HEK293 (cell line): ENCODE results near the gene PROX2.

Experiments
- CTCF ChIA-PET: fragments of 350-600 bp; formaldehyde crosslinking; extraction: SDS; loops from one replicate; lab custom pipeline; 2021; ENCODE audit warnings: antibody characterized with exemption; lab: Yijun Ruan, JAX
- POLR2A ChIA-PET: fragments of 300-600 bp; formaldehyde crosslinking; extraction: SDS; loops from one replicate; lab custom pipeline; 2020; ENCODE audit warnings: antibody characterized with exemption, inconsistent platforms; lab: Yijun Ruan, JAX
- H3K27ac ChIP-seq: fragments of 200-500 bp; sonication (Bioruptor generic); 2 replicates; pipeline ENCODE4 v1.5.1; 2014; ENCODE audit warnings: low read depth, low read length, control low read depth, inconsistent platforms; ENCODE audit errors: extremely low read depth
- H3K36me3 ChIP-seq, 2 experiments: fragments of 200-500 bp in 1 of 2; sonication (Bioruptor generic) in 1 of 2; 1 replicate in 1 of 2; 2 replicates in 1 of 2; pipeline ENCODE4 v1.5.1; 2014 to 2017; ENCODE audit warnings: inconsistent platforms in 2 of 2, low read length in 2 of 2; ENCODE audit not compliant: control insufficient read depth in 2 of 2, insufficient read depth in 1 of 2
- H3K4me1 ChIP-seq: fragments of 200-500 bp; sonication (Bioruptor generic); 2 replicates; pipeline ENCODE4 v1.5.1; 2014; ENCODE audit warnings: mild to moderate bottlenecking, low read length, inconsistent platforms; ENCODE audit not compliant: control insufficient read depth, insufficient read depth
- H3K4me3 ChIP-seq: 2 replicates; pipeline ENCODE4 v1.5.1; 2011; ENCODE audit warnings: low read depth, mild to moderate bottlenecking, control low read depth, low read length, moderate library complexity
- H3K9me3 ChIP-seq: fragments of 200-500 bp; sonication (Bioruptor generic); 2 replicates; pipeline ENCODE4 v1.5.1; 2014; ENCODE audit warnings: low read depth, low read length, inconsistent platforms; ENCODE audit not compliant: control insufficient read depth, insufficient read depth
- KLF7 ChIP-seq: fragments of 450-650 bp; formaldehyde crosslinking; IDR thresholded peaks from 2 replicates; pipeline ENCODE4 v1.5.1; 2016; ENCODE audit warnings: missing biosample characterization, missing genetic modification characterization, borderline replicate concordance
- TCF7L2 ChIP-seq: IDR thresholded peaks from 2 replicates; pipeline ENCODE4 v1.6.1; 2011; ENCODE audit warnings: low read depth, mild to moderate bottlenecking, inconsistent platforms, low read length, moderate library complexity, borderline replicate concordance
- ZBTB20 ChIP-seq: fragments of 450-650 bp; formaldehyde crosslinking; IDR thresholded peaks from 2 replicates; pipeline ENCODE4 v1.5.1; 2016; ENCODE audit warnings: missing biosample characterization, missing genetic modification characterization
- ZFHX2 ChIP-seq: fragments of 450-650 bp; formaldehyde crosslinking; conservative IDR thresholded peaks from 2 replicates; pipeline ENCODE4 v1.5.1; 2016; ENCODE audit warnings: missing biosample characterization, missing genetic modification characterization
- ZNF133 ChIP-seq: fragments of 450-650 bp; formaldehyde crosslinking; IDR thresholded peaks from 2 replicates; pipeline ENCODE4 v1.5.1; 2016; ENCODE audit warnings: missing biosample characterization, missing genetic modification characterization
- ZNF157 ChIP-seq: fragments of 450-650 bp; formaldehyde crosslinking; IDR thresholded peaks from 2 replicates; pipeline ENCODE4 v1.5.1; 2016; ENCODE audit warnings: missing biosample characterization, missing genetic modification characterization
- ZNF211 ChIP-seq: fragments of 450-650 bp; formaldehyde crosslinking; IDR thresholded peaks from 2 replicates; pipeline ENCODE4 v1.5.1; 2016; ENCODE audit warnings: low read depth, missing biosample characterization, missing genetic modification characterization
- ZNF324 ChIP-seq: fragments of 450-650 bp; formaldehyde crosslinking; IDR thresholded peaks from 2 replicates; pipeline ENCODE4 v1.5.1; 2016; ENCODE audit warnings: missing biosample characterization, missing genetic modification characterization
- ZNF335 ChIP-seq: fragments of 450-650 bp; formaldehyde crosslinking; conservative IDR thresholded peaks from 2 replicates; pipeline ENCODE4 v1.5.1; 2016; ENCODE audit warnings: missing biosample characterization, missing genetic modification characterization
- ZNF394 ChIP-seq: fragments of 450-650 bp; formaldehyde crosslinking; IDR thresholded peaks from 2 replicates; pipeline ENCODE4 v1.5.1; 2016; ENCODE audit warnings: missing biosample characterization, missing genetic modification characterization, mild to moderate bottlenecking, moderate library complexity, borderline replicate concordance
- ZNF416 ChIP-seq: fragments of 450-650 bp; formaldehyde crosslinking; IDR thresholded peaks from 2 replicates; pipeline ENCODE4 v1.5.1; 2016; ENCODE audit warnings: missing biosample characterization, missing genetic modification characterization
- ZNF423 ChIP-seq: fragments of 450-650 bp; formaldehyde crosslinking; IDR thresholded peaks from 2 replicates; pipeline ENCODE4 v1.5.1; 2016; ENCODE audit warnings: missing biosample characterization, missing genetic modification characterization
- ZNF558 ChIP-seq: fragments of 450-650 bp; formaldehyde crosslinking; IDR thresholded peaks from 2 replicates; pipeline ENCODE4 v1.5.1; 2016; ENCODE audit warnings: missing biosample characterization, missing genetic modification characterization
- ZNF561 ChIP-seq: fragments of 450-650 bp; IDR thresholded peaks from 2 replicates; pipeline ENCODE4 v1.5.1; 2018; ENCODE audit warnings: missing biosample characterization, missing genetic modification characterization, borderline replicate concordance
- ZNF600 ChIP-seq: fragments of 450-650 bp; formaldehyde crosslinking; IDR thresholded peaks from 2 replicates; pipeline ENCODE4 v1.5.1; 2016; ENCODE audit warnings: missing biosample characterization, missing genetic modification characterization
- ZNF654 ChIP-seq: fragments of 450-650 bp; formaldehyde crosslinking; IDR thresholded peaks from 2 replicates; pipeline ENCODE4 v1.5.1; 2016; ENCODE audit warnings: low read depth, missing biosample characterization, missing genetic modification characterization
- ZNF677 ChIP-seq: fragments of 450-650 bp; IDR thresholded peaks from 2 replicates; pipeline ENCODE4 v1.5.0; 2018; ENCODE audit warnings: missing biosample characterization, mild to moderate bottlenecking, missing genetic modification characterization, moderate library complexity
- ZNF792 ChIP-seq: fragments of 450-650 bp; formaldehyde crosslinking; IDR thresholded peaks from 2 replicates; pipeline ENCODE4 v1.5.1; 2016; ENCODE audit warnings: missing biosample characterization, missing genetic modification characterization
- TF ChIP-seq, protein P1 (sequence below): fragments of 450-650 bp; formaldehyde crosslinking; IDR thresholded peaks from 2 replicates; pipeline ENCODE4 v1.5.1; 2016; ENCODE audit warnings: missing biosample characterization, missing genetic modification characterization
- TF ChIP-seq, protein P2 (sequence below): fragments of 450-650 bp; formaldehyde crosslinking; IDR thresholded peaks from 2 replicates; pipeline ENCODE4 v1.5.1; 2016; ENCODE audit warnings: missing biosample characterization, missing genetic modification characterization
- TF ChIP-seq, protein P3 (sequence below): fragments of 450-650 bp; formaldehyde crosslinking; IDR thresholded peaks from 2 replicates; pipeline ENCODE4 v1.5.1; 2016; ENCODE audit warnings: missing biosample characterization, missing genetic modification characterization

PROX2 gene

DNA sequence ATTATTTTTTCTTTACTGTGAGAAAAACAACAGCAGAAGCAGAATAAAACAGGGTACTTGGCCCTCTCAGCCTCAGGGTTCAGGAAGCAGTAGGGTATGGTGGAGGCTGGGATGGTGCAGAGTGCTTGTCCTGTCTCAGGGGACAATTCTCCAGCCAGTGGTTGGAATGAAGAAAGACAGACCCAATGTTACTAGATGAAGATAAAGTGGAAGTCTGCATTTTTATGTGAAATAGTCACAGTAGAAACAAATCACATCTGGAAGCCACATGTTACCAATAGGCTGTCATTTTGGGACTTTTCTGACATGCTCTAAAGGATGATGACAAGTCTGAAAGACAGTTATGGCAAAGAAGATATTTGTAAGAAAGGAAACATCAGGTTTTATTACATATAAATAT, 32.3 kb downstream of the PROX2 start:
- H3K4me1 ChIP-seq, result no peaks in the 10 kb centered on the region
- no peak overlapping the region for H3K4me3 ChIP-seq
- CTCF ChIA-PET, result interaction anchor here (1.2 kb wide), 1 partner anchor 62 kb away, joined by 3 read pairs; no protein-coding TSS in a partner anchor
- no peak overlapping the region for H3K27ac ChIP-seq
- POLR2A ChIA-PET, result no interaction called here
- H3K36me3 ChIP-seq, result peaks cover 0 to 19% of the 10 kb centered on the region in 2 experiments
- H3K9me3 ChIP-seq, result no peaks in the 10 kb centered on the region
- TF ChIP-seq ZNF324 (tag by site-specific recombination) (no peak), KLF7 (tag by site-specific recombination) (no peak), ZNF394 (tag by site-specific recombination) (no peak)

DNA sequence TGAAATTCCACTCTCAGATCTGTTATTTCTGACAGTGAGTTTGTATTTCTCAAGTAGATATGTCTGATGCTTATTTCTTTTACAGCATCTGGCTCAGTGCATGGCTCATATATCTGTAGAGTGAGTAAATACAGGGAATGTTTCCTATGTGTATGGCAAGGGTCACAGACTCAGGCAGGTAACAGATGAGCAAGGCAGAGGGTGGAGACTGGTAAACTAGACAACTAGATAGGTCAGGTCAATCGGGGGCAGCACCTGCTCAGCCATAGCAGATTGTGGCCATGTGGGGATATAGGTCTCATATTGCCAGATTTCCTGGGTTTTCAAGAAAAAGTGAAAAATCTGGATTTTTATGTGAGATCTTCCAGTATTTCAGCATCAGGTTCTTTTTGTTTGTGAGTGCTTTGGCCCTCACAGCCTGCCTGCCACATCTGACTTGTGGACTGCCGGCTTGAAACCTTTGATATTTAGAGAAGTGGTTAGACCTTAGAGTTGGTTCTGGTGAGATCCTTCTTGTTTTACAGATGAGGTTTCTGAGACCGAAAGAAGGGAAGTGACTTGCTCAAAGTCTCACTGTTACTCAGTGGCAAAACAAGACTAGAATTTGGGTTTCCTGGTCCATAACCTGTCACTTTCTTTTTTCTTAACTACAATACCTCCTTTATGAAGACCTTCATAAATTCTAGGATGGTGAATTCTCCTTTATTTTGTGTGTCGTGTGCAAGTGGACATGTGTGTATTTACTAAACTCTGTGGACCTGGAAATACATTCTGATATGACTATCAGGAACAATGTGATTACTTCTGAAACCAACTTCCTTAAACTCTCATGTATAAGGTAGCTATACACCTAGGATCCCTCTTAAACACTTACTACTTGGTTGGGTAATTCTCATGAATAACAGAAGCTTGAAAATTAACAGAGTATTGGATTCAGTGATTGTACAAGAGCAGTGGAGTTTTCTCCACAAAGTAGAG, 34.4 kb downstream of the PROX2 start:
- Histone ChIP-seq H3K4me3 (no peak overlapping the region), H3K9me3 (no peaks in the 10 kb centered on the region), H3K27ac (no peak overlapping the region), H3K36me3 (peaks cover 0 to 26% of the 10 kb centered on the region in 2 experiments), H3K4me1 (no peaks in the 10 kb centered on the region)
- no peak for TF ChIP-seq ZBTB20 (tag by site-specific recombination)
- ChIA-PET POLR2A (no interaction called here), CTCF (interaction anchor here (1.0 to 2.0 kb wide), 2 partner anchors 19 to 20 kb away, joined by 3 to 12 read pairs; no protein-coding TSS in a partner anchor)

DNA sequence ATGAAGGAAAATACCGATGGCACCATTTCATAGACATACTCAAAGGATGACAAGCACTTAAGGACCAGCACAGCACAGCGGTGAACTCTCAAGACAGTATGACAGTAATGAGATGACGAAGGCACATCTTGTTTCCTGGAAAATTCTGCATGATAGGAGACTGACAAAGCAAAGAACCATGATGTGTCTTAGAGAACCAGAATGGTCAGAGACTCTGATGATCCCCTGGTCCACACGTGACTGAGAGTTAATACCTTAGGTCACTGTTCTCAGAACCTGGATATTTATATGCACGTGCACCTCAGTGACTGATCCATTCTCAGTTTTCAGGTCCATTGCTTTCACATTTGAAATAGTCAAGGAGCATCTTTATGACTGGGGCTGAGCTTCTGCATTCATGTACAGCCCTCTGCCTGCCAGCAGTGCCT, 35.3 kb downstream of the PROX2 start:
- no peaks in the 10 kb centered on the region for H3K4me1 ChIP-seq
- H3K9me3 ChIP-seq, result no peaks in the 10 kb centered on the region

DNA sequence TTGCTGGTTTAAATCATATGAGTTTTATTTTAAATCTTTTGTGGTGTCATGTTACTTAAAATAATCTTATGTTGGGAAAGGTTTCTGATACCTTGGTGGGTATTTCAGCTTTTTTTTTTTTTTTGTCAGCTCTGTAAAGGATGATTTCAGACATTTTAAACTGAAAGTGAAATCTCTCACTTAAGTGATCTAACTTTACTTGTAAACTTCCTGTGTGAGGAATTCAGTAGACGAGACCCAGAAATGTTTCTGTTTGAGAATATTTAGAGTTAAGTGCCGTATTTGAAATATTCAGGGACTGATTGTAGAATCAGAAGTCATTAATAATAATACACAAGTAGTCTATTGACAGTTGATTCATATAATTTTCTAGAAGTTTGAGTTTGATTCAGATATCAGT, 37.8 kb downstream of the PROX2 start:
- CTCF ChIA-PET, result no interaction called here
- POLR2A ChIA-PET, result interaction anchor here (0.6 to 1.5 kb wide), 3 partner anchors 75 to 126 kb away, joined by 3 to 9 read pairs (median 3); partner anchors contain the start of gene YLPM1
- Histone ChIP-seq H3K4me1 (no peaks in the 10 kb centered on the region), H3K4me3 (no peak overlapping the region), H3K27ac (no peak overlapping the region), H3K36me3 (peaks cover 6 to 45% of the 10 kb centered on the region in 2 experiments), H3K9me3 (no peaks in the 10 kb centered on the region)
- no peak for TF ChIP-seq ZNF600 (tag by site-specific recombination)
- no peak for TF ChIP-seq ZNF423
- no peak for TF ChIP-seq ZNF133 (tag by site-specific recombination)
- TF ChIP-seq ZNF561, result no peak
- no peak for TF ChIP-seq ZNF211
- no peak for TF ChIP-seq ZNF558 (tag by site-specific recombination)
- TF ChIP-seq, protein P1, sequence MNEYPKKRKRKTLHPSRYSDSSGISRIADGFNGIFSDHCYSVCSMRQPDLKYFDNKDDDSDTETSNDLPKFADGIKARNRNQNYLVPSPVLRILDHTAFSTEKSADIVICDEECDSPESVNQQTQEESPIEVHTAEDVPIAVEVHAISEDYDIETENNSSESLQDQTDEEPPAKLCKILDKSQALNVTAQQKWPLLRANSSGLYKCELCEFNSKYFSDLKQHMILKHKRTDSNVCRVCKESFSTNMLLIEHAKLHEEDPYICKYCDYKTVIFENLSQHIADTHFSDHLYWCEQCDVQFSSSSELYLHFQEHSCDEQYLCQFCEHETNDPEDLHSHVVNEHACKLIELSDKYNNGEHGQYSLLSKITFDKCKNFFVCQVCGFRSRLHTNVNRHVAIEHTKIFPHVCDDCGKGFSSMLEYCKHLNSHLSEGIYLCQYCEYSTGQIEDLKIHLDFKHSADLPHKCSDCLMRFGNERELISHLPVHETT (tag by site-specific recombination), result no peak
- TF ChIP-seq ZNF677 (tag by site-specific recombination), result no peak
- TF ChIP-seq, protein P2, sequence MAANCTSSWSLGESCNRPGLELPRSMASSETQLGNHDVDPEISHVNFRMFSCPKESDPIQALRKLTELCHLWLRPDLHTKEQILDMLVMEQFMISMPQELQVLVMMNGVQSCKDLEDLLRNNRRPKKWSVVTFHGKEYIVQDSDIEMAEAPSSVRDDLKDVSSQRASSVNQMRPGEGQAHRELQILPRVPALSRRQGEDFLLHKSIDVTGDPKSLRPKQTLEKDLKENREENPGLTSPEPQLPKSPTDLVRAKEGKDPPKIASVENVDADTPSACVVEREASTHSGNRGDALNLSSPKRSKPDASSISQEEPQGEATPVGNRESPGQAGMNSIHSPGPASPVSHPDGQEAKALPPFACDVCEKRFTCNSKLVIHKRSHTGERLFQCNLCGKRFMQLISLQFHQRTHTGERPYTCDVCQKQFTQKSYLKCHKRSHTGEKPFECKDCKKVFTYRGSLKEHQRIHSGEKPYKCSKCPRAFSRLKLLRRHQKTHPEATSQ, result no peak

More for the DNA sequence above, 35.3 kb downstream of the PROX2 start:
- Histone ChIP-seq H3K4me3 (no peak overlapping the region), H3K36me3 (peaks cover under 1 to 34% of the 10 kb centered on the region in 2 experiments), H3K27ac (no peak overlapping the region)
- POLR2A ChIA-PET, result no interaction called here
- CTCF ChIA-PET, result interaction anchor here (1.1 to 2.0 kb wide), 2 partner anchors 21 to 66 kb away, joined by 3 to 12 read pairs; no protein-coding TSS in a partner anchor
- no peak for TF ChIP-seq ZNF335
- no peak for TF ChIP-seq ZNF157 (tag by site-specific recombination)
- no peak for TF ChIP-seq ZNF792 (tag by site-specific recombination)
- no peak for TF ChIP-seq TCF7L2
- no peak for TF ChIP-seq ZNF654 (tag by site-specific recombination)
- no peak for TF ChIP-seq ZNF416 (tag by site-specific recombination)
- no peak for TF ChIP-seq ZFHX2
- TF ChIP-seq, protein P3, sequence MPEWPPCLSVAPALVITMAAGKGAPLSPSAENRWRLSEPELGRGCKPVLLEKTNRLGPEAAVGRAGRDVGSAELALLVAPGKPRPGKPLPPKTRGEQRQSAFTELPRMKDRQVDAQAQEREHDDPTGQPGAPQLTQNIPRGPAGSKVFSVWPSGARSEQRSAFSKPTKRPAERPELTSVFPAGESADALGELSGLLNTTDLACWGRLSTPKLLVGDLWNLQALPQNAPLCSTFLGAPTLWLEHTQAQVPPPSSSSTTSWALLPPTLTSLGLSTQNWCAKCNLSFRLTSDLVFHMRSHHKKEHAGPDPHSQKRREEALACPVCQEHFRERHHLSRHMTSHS (tag by site-specific recombination), result no peak
- TF ChIP-seq, protein P2, result no peak
